Uterus (tissue), 4 donors: ENCODE results near the gene ZSWIM5. TPM values are rescaled to one million over a fixed set of nuclear protein-coding genes. Genes with fewer than 3 reads are reported as not detected.

Source experiments
- DNase-seq, 2 donors: peaks; one replicate each; pipeline ENCODE4 v3.0.0-alpha.2; 2019 to 2020
- H3K27ac ChIP-seq, 2 donors: fragments of 200-600 bp; sonication (generic); 1 replicate in 1 of 2; 2 replicates in 1 of 2; pipeline ENCODE4 v1.5.1; 2016 to 2018
- H3K27me3 ChIP-seq, 2 donors: fragments of 200-600 bp; sonication (generic); one replicate each; pipeline ENCODE4 v1.5.1; 2018 to 2019; ENCODE audit warnings: control low read depth in 1 of 2
- H3K36me3 ChIP-seq, 2 donors: fragments of 200-600 bp; sonication (generic); one replicate each; pipeline ENCODE4 v1.5.1; 2019; ENCODE audit warnings: control low read depth in 1 of 2
- H3K4me1 ChIP-seq, 2 donors: fragments of 200-600 bp; sonication (generic); one replicate each; pipeline ENCODE4 v1.5.1; 2018 to 2019; ENCODE audit warnings: control low read depth in 1 of 2
- H3K4me3 ChIP-seq, 2 donors: fragments of 200-600 bp; sonication (generic); 1 replicate in 1 of 2; 2 replicates in 1 of 2; pipeline ENCODE4 v1.5.1; 2018 to 2019; ENCODE audit warnings: mild to moderate bottlenecking in 1 of 2
- H3K9me3 ChIP-seq, 2 donors: fragments of 200-600 bp; sonication (generic); one replicate each; pipeline ENCODE4 v1.5.1; 2019; ENCODE audit warnings: control low read depth in 1 of 2
- POLR2A ChIP-seq, 2 donors: fragments of 450-650 bp; IDR thresholded peaks; one replicate each; pipeline ENCODE4 v1.6.1; 2016; ENCODE audit warnings: antibody characterized with exemption in 2 of 2, mild to moderate bottlenecking in 1 of 2, moderate library complexity in 1 of 2
- intact Hi-C: fragments of 100-400 bp; cut with DNase I; formaldehyde crosslinking; loops from one replicate; pipeline ENCODE4 v1.15.1; 2023; ENCODE audit warnings: low total_unique reads
- total RNA-seq, 4 donors: library from RNA; depleted of rRNA in 3 of 4; stranded (reverse); fragments of >200 nt in 3 of 4; gene quantifications; one replicate each; pipeline versions ENCODE4 v1.1.0 to v1.2.4, GENCODE V29; 2014 to 2023
- TF ChIP-seq, protein P1 (sequence below), 4 experiments: fragments of 200-600 bp in 2 of 4; fragments of 450-650 bp in 2 of 4; sonication (generic) in 2 of 4; IDR thresholded peaks; one replicate each; pipeline ENCODE4 v1.5.1; 2016 to 2019; ENCODE audit warnings: antibody characterized with exemption in 4 of 4, mild to moderate bottlenecking in 2 of 4, moderate library complexity in 1 of 4
- donor health status: DM: yes; HTN: yes; CAD: no.

ZSWIM5 gene
- total RNA-seq, 4 donors from 2014 or later: 1.5 to 6.6 (median 3.6) TPM

GRCh38 chr1:44976252-44976651, 230.2 kb downstream of the ZSWIM5 start:
- H3K27ac ChIP-seq: no peak overlapping the region
- TF ChIP-seq, protein P1, sequence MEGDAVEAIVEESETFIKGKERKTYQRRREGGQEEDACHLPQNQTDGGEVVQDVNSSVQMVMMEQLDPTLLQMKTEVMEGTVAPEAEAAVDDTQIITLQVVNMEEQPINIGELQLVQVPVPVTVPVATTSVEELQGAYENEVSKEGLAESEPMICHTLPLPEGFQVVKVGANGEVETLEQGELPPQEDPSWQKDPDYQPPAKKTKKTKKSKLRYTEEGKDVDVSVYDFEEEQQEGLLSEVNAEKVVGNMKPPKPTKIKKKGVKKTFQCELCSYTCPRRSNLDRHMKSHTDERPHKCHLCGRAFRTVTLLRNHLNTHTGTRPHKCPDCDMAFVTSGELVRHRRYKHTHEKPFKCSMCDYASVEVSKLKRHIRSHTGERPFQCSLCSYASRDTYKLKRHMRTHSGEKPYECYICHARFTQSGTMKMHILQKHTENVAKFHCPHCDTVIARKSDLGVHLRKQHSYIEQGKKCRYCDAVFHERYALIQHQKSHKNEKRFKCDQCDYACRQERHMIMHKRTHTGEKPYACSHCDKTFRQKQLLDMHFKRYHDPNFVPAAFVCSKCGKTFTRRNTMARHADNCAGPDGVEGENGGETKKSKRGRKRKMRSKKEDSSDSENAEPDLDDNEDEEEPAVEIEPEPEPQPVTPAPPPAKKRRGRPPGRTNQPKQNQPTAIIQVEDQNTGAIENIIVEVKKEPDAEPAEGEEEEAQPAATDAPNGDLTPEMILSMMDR (IDR thresholded peaks at IDR 0.05): no peak
- TF ChIP-seq POLR2A (IDR thresholded peaks at IDR 0.05): no peak
- H3K4me1 ChIP-seq: no peaks in the 10 kb centered on the region
- no peak for DNase-seq
- intact Hi-C loops: no loop called here
- no peaks in the 10 kb centered on the region for H3K9me3 ChIP-seq
- H3K36me3 ChIP-seq: no peaks in the 10 kb centered on the region
- no peaks in the 10 kb centered on the region for H3K27me3 ChIP-seq
- no peak overlapping the region for H3K4me3 ChIP-seq

DNA sequence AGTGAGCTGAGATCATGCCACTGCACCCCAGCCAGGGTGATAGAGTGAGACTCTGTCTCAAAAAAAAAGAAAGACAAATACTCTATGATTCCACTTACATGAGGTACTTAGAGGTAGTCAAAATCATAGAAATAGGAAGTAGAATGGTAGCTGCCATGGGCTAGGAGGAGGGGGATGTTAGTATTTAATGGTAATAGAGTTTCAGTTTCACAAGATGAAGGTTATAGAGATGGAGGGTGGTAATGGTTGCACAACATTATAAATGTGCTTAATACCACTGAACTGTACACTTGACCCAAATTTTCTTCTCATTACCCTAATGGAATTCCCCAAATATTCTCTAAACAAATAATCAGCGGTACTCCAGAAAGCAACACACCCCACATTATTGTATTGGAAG, 232.8 kb downstream of the ZSWIM5 start:
- intact Hi-C loops: no loop called here
- Histone ChIP-seq H3K27ac (no peak overlapping the region), H3K36me3 (no peaks in the 10 kb centered on the region), H3K9me3 (no peaks in the 10 kb centered on the region), H3K4me3 (no peak overlapping the region), H3K4me1 (no peaks in the 10 kb centered on the region), H3K27me3 (no peaks in the 10 kb centered on the region)
- DNase-seq: no peak
- TF ChIP-seq, protein P1 (IDR thresholded peaks at IDR 0.05): no peak
- no peak for TF ChIP-seq POLR2A (IDR thresholded peaks at IDR 0.05)

DNA sequence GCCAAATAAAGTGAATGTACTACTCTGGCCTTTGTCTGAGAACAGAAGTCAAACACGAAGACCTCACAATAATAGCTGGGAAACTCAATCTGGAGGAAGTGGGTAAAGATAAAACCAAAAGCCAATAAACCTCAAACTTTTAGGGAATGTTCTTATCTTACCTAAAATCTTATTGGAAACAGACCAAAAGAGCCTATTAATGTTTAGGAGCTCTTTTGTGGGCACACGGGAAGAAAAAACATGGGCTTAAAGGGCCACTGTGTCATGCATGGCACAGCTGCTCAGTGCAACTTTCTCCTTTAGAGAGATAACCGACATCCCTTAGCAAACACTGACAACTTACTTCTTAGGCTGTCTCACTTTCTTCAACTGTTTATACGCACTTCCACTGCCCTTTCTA, 236.1 kb downstream of the ZSWIM5 start:
- Histone ChIP-seq H3K4me3 (no peak overlapping the region), H3K4me1 (no peaks in the 10 kb centered on the region), H3K27me3 (no peaks in the 10 kb centered on the region), H3K9me3 (no peaks in the 10 kb centered on the region), H3K27ac (no peak overlapping the region), H3K36me3 (no peaks in the 10 kb centered on the region)
- TF ChIP-seq POLR2A (IDR thresholded peaks at IDR 0.05): no peak
- TF ChIP-seq, protein P1 (IDR thresholded peaks at IDR 0.05): no peak
- intact Hi-C loops: no loop called here
- DNase-seq: no peak

Other genes starting within 250 kb of the ZSWIM5 start
- 10 to 100 TPM in 3 of 4 donors, 1 to 10 TPM in 1; 3.8 to 73.0 (median 39.4) TPM for gene EIF2B3, start 220.0 kb downstream of the ZSWIM5 start, total RNA-seq
- 10 to 100 TPM; 13.8 to 41.3 (median 15.7) TPM for gene HECTD3, start 195.3 kb downstream of the ZSWIM5 start, total RNA-seq
- 100 to 1,000 TPM in 1 of 4 donors, 10 to 100 TPM in 3; 76.4 to 104 (median 88.9) TPM for gene UROD, start 194.4 kb downstream of the ZSWIM5 start, total RNA-seq
- 1 to 10 TPM in 1 of 4 donors, under 1 TPM in 1, not detected in 2; 0.46 to 1.4 TPM for gene HPDL, start 120.3 kb upstream of the ZSWIM5 start, total RNA-seq
- gene TOE1, start 133.6 kb upstream of the ZSWIM5 start, total RNA-seq: 10 to 100 TPM; 10.3 to 21.8 (median 14.4) TPM
- gene MUTYH, start 133.8 kb upstream of the ZSWIM5 start, total RNA-seq: 10 to 100 TPM; 12.6 to 49.2 (median 26.3) TPM